Epithelial cell of esophagus (primary cell): Measurements from ENCODE around the gene ADH1B.
"Not testable (repeated sequence)": the region's sequence is repeated elsewhere in the genome, so short reads cannot be mapped to it uniquely, and the experiment has no call there.

Experiments
- DNase-seq: peaks from one replicate; pipeline ENCODE4 v3.0.0; 2010; ENCODE audit warnings: low read depth
- H3K4me3 ChIP-seq: 2 replicates; pipeline ENCODE4 v1.5.1; 2011; ENCODE audit warnings: mild to moderate bottlenecking, low read length, control low read depth
- CTCF ChIP-seq: IDR thresholded peaks from 2 replicates; pipeline ENCODE4 v1.5.1; 2011; ENCODE audit warnings: low read depth, mild to moderate bottlenecking, low read length, control low read depth, inconsistent platforms; ENCODE audit not compliant: insufficient read depth; ENCODE audit errors: missing control alignments

Gene ADH1B

GRCh38 chr4:99321241-99322191, at the start of gene ADH1B:
Gene ADH1B, minus strand, starts transcription at chr4:99321401. Its CDS starts 70 bp downstream, at chr4:99321331.
- DNase-seq, result peak; percentile 0
- H3K4me3 ChIP-seq, result no peak within 1 kb of the TSS
- TF ChIP-seq CTCF, result no peak

- peak; percentile 7 for DNase-seq
- H3K4me3 ChIP-seq, result not testable (repeated sequence)
Observed at GRCh38 chr4:99367817-99368216, 46.6 kb upstream of the ADH1B start.

GRCh38 chr4:99366491-99366890, 45.3 kb upstream of the ADH1B start:
- no peak for TF ChIP-seq CTCF
- DNase-seq, result no peak
- H3K4me3 ChIP-seq, result no peak overlapping the region

- no peak for TF ChIP-seq CTCF
- no peak overlapping the region for H3K4me3 ChIP-seq
- no peak for DNase-seq
Observed at GRCh38 chr4:99362768-99363167, 41.6 kb upstream of the ADH1B start.

GRCh38 chr4:99361899-99362275, 40.7 kb upstream of the ADH1B start:
- TF ChIP-seq CTCF, result no peak
- no peak for DNase-seq
- no peak overlapping the region for H3K4me3 ChIP-seq

- DNase-seq, result no peak
- H3K4me3 ChIP-seq, result no peak overlapping the region
- TF ChIP-seq CTCF, result no peak
Observed at GRCh38 chr4:99361268-99361898, 40.2 kb upstream of the ADH1B start.

- no peak overlapping the region for H3K4me3 ChIP-seq
- TF ChIP-seq CTCF, result no peak
- DNase-seq, result no peak
Observed at GRCh38 chr4:99359480-99360204, 38.4 kb upstream of the ADH1B start.
